ENCODE measurements around the gene CCDC92B.
"Not testable (repeated sequence)": the region's sequence is repeated elsewhere in the genome, so short reads cannot be mapped to it uniquely, and the experiment has no call there.

Gene CCDC92B

DNA sequence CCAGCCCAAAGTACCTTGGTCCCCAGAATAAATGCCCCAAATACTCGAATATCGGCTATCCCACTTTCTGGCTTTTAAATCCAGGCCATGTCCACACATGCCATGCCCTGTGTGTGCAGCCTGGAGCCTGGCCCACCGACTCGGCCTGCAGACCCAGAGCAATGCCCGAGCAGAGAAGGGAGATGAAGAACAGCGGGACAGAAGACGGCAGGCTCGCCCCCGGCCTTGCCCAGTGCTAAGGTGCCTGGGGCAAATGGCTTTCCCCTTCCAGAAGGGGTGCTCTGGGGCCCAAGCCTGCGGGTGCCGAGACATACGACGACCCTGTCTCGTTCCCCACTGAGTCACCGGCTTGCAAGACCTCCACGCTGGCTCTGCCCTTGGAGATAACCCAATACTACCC is 45.8 kb downstream of the CCDC92B start:
- DNase-seq (ENCODE audit: low spot score), result no peak

DNA sequence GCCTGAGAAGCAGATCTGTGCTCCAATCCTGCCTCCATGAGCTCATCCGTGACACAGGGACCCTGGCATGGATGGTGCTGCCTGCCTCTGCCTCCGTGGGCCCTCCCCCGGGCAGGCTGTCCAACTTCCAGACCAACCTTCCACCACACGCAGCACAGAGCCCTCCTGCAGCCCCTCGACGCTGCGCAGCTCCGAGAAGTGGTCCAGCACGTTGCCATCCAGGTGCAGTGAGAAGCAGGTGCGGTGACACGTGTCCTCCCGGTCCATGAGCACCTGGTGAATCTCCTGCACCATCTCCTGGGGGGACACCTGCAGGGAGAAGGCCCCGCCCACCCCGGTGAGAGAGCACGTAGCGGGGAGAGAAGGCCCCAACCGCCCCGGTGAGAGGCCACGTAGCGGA is 46.3 kb downstream of the CCDC92B start:
- no peak for DNase-seq (ENCODE audit: low spot score)

DNA sequence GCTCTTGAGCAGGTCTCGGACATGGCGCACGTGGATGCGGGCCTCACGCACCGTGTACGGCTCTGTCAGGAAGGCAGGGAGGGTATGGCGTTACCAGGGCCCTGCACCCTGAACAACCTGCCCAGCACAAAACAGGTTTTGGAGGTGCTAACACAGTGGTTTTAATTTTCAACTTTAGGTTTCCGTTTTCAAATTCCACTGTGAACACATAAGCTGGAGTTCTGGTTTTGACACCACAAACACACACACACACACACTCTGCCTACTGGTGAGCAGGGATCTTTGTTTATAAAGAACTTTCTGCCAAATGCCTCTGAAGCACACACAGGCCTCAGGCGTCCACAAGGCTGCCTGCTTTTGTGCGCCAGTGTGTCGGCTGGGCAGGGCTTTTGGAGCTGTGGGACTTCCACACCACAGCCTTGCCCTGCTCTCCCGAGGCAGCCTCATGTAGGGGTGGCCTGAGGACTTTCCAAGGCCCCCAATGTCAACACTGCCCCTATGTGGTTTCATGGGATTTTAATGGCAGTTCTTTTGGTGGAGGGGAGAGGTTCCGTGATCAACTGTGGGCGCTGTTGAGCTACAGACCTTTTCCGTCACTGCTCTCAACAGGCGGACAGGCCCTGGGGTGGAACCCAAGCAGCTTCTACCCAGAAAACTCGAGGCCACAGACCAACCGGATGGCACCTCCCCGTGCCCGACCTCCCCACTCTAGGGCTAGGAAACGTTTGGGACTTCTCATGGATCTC is 47.3 kb downstream of the CCDC92B start:
- no peak for DNase-seq (ENCODE audit: low spot score)

DNA sequence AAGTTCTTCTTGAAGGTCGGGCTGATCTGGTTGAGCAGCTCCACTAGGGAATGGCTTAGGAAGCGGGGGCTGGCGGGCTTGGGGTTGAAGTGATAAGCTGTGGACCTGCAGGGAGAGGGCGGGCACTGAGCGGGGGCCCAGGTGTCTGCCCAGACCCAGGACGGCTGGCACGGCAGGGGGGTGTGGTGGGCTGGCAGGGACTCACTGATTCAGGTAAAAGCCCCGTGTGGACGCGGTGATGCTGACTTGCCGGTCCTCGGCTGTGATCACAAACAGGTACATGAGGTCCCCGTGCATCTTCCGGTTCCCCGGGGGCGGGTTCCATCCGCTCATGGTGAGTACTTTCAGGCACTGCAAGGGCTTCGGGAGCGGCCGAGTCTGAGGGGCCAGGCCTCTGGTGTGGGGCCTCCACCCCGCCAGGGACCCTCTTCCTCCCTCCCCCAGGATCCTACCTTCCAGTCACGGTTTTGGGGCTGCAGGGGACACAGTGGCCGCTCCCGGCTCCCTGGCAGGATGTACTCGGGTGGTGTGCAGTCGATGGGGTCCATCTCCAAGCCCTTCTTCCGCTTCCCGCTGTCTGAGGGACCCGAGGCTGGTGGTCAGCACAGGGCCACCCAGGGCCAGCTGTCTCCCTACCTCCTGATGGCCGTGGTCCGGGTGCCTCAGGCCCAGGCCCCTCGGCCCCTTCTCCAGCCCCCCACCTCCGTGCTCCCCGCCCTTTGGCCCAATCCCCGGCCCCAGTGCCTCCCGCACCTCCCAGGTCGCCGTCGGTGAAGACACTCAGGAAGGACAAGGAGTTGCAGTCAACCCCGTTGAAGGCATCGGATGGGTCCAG is 48.1 kb downstream of the CCDC92B start:
- no peak for DNase-seq (ENCODE audit: low spot score)

DNA sequence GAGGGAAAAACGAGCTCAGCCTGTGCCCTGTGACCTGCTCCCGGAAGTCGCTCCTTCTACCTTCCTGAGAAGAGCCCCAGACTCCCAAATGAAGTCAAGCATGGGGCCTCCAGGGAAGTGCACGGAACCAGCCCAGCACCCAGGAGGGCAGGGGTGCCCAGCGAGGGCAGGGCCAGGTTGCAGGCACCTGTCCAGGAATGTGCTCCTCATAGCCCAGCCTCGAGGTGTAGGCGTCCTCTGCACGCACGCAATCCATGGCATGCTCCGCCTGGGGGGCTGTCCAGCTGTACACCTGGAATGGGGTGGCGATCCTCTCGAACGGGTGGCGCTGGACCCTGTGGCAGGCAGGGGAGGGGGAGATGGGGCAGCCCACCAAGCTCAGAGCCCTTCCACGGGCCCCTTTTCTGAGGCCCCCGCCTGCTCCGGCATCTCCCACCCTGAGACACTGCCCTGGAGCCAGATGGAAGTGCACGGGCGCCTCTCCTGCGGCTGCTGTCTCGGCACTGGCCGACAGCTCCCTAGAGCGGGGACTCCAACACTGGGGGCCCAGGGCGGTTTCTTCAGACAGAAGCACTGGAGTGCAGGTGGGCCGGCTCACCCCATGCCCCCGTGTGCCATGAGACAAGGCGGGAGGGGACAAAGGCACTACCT is 48.8 kb downstream of the CCDC92B start:
- no peak for DNase-seq (ENCODE audit: low spot score)

DNA sequence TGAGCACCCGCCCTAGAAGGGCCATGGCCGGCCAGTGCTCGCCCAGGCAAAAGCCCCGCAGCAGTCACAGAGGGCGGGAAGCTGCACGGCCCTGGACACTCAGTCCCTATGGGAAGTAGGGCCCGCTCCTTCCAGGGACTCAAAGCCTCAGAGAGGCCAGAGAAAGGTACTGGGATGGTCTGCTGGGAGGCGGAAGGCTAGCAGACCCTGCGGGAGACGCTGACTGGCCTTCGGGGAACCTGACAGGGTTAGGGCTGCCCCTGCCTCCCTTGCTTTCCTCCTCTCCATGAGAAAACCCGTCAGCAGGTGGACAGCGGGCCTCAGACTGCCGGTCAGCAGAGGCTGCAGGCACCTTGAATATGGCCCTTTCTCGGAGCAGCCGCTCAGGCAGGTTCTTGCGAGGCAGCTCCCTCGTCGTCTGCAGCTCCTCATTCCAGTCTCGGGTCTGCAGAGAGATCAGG is 49.4 kb downstream of the CCDC92B start:
- DNase-seq (ENCODE audit: low spot score), result no peak

DNA sequence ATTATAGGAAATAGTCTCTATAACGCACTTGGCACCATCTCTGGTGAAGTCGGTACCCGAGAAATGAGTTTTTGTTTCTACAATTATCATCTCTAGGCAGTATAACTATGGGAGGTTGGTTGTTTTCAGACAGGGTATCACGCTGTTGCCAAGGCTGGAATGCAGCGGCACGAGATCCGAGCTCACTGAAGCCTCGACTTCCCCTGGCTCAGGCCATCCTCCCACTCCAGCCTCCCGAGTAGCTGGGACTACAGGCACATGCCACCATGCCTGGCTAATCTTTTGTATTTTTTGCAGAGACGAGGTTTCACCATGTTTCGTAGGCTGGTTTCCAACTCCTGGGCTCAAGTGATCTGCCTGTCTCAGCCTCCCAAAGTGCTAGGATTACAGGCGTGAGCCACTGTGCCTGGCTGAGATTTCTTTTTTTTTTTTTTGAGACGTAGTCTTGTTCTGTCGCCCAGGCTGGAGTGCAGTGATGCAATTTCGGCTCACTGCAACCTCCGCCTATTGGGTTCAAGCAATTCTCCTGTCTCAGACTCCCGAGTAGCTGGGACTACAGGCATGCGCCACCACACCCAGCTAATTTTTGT is 50.1 kb downstream of the CCDC92B start:
- not testable (repeated sequence) for DNase-seq (ENCODE audit: low spot score)

DNA sequence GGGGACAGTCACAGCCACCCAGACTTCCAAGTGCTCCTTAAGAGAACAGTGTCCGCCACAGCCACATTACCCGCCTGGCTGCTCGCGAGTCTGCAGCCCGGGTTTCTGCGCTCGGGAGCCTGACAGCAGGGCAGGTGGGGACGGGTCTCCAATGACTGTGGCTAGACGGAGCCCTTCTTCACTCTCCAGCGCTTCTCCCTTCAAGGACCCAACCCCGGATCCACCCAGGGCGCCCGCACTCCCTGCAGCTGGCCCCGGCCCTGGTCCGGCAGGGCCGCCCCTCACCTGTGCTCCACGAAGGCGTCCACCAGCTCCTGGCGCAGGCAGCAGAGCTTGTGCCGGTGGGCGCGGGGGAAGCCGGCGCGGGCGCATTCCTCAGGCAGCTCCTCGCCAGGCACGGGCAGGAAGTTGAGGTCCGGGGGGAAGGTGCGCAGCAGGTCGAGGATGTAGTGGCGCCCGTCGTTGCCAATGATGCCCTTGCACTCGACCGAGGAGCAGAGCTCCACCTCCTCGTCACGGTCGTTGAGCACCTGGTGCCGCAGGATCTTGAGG is 51.8 kb downstream of the CCDC92B start:
- no peak for DNase-seq (ENCODE audit: low spot score)

DNA sequence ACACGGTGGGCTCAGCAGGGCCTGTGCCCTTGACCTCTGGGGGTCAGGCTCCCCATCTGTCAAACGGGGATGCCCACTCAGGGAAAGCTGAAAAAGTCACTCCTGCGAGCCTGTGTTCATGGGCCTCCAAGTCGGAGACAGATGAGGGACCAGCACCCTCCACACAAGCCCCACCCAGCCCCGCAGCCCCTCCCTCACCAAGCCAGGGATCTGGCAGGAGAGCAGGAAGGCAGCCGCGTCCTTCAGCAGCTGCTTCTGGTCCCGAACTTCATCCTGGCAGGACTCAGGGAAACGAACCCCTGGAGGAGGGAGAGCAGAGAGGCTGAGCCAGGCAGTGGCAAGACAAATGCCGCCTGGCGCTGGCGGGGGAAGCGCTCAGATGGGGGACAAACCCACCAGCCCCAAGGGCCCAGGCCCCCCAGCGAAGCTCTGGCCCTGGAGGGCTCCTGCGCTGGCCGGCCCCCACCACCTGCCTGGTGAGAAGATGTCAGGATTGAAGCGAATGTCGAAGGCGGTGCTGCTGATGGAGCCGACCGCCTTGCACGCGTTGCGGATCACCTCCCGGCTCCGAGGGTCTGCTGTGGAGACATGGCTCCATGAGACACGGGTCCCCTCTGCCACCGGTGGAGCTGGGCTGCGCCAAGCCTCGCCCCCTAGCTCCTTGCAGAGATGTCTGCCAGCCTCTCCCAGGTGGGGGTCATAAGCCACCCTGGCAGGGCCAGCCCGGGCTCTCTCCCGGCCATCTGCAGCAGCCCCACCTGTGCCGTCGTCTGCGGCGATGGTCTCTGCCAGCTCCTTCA is 53.3 kb downstream of the CCDC92B start:
- no peak for DNase-seq (ENCODE audit: low spot score)

DNA sequence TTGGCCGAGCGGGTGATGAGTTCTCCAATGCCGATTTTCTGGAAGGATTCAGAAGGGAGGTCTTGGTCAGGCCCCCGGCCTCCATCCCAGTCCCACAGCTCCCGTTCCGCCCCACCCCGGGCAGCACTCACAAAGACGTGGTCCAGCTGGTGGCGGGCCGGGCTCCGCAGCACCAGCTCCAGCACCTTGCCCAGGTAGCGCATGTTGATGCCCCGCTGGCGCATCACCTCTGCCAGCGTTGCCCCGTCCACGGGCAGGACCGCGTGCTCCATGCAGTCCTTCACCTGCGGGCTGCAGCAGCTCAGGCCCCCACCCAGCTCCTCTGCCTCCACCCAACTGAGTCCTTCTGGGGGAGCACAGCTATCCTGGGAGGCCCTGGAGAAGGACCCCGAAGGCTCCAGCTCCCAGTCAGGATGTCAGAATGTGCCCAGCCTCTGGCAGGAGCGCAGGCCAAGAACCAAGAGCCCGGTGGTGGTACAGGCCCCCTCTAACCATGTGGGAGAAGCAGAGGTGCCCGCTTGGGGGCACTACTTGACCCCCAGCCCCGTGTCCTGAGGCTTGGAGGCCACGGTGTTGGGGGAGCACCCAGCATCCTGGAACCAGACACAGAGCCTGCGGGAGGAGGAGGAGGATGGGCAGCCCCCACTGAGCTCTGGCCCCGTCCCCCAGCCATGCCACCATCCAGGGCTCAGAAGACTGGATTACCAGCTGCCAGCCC is 54.0 kb downstream of the CCDC92B start:
- no peak for DNase-seq (ENCODE audit: low spot score)

DNA sequence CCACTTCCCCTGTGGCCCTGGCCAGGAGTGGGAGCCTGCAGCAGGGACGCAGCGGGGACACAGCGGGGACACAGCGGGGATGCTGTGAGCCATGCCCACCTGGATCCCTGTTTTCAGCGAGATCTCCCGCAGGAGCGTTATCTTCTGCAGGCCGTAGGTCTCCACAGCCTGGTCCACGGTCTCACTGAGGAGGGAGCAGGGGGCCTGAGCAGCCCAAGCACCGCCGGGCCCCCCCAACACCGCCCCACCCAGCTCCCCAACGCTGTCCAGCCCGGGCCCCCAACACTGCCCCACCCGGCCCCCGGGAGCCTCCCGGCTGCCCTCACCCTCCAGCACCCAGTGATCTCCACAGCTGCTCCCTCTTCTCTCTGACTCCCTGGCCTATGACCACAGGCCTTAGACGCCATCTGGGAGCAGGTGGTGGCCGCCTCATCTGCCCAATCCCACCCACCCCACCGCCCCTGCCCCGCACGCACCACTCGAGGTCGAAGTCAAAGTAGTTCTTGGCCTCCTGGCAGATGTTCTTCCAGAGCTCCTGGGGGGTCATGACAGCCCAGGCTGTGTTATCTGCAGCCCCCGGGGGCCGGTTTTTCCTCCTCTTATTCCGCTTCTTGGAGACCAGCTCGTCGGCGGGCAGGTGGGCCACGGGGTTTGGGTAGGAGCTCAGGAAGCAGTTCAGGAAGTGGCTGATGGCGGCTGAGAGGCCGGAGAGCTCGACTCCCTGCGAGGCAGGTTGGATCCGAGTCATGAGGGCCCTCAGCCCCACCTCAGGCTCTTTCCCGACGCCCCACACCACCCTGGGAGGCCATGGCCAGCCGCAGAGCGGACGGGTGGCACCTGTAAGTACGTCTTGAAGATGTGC is 54.8 kb downstream of the CCDC92B start:
- no peak for DNase-seq (ENCODE audit: low spot score)

DNA sequence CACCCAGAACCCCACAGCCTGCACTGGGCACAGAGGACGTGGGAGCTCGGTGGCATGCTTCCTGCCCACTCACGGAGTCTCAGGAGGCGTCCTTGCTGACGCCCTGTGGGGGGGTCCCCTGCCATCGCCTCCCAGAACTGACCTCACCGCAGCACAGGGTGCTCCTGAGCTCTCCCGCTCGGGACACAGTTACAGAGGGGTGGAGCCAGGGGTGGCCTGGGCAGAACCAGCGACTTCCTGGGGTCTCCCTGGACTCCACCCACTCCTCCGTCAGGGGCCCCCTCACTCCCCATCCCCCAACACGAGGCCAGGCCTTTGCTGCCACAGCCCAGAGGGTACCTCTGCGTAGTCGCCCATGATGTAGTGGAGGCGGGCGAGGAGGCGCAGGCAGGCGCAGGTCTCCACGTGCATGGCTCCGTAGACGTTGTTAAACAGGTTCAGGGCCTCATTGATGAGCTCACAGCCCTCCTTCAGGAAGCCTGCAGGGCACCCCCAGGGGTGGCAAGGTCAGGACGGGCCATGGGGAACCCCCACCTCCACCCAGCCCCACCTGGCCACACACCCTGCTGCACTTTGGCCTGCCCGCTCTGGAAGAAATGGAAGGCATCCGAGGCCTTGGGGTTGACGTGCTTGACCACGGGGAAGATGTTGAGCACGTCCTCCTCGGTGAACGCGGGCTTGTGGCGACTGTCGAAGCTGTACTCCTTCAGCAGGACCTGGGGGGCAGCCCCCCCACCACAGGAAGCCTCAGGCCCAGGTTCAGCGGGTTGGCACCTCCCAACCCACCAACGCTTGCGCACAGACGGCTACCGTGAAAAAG is 55.7 kb downstream of the CCDC92B start:
- DNase-seq (ENCODE audit: low spot score), result no peak

DNA sequence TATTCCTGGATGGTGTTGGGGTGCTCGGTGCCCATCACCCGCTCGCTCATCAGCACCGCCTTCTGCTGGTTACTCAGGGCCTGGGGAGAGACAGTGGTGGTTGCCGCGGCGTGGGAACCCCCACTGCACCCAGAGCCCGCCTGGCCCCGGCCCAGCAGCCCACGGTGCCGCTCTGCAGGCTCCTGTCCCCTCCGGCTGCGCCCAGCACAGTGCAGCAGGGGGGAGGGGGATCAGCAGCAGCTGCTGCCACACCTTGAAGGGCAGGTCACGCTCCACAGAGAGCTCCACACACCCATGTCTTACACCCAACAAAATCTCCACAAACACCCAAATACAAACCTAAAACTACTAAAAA is 56.7 kb downstream of the CCDC92B start:
- no peak for DNase-seq (ENCODE audit: low spot score)

DNA sequence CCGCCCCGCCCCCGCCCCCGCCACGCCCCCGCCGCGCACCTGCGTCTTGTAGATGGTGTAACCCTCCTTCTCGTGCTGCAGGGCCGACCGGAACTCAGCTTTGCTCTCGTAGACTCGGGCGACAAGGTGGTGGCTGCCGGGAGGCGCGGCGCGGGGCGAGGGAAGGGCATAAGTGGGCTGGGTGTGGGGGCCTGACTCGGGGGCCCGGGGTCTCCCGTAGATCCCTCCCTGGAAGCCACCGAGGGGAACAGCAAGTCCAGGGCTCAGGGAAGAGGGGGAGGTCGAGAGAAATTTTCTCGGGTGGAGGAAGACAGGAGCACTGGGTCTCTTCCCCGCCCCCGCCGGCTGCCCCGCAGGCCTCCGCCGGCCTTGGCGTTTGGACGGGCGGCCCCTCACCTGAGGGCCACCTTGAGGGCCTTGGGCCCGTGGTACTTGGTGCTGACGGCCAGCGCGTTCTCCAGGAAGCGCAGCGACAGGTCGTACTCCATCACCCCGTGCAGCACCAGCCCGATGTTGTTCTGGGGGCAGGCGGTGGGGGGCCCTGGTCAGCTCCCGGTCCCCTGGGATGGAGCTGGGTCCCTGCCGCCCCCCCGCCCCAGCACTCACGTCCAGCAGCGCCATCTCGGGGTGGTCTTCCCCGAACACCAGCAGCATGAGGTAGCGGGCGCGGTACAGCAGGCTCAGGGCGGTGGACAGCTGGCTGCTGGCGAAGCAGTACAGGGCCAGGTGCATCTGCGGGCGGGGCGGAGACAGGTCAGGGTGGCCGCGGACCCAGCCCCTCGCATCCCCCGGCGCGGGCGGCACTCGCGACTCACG is 57.3 kb downstream of the CCDC92B start:
- DNase-seq (ENCODE audit: low spot score), result no peak

DNA sequence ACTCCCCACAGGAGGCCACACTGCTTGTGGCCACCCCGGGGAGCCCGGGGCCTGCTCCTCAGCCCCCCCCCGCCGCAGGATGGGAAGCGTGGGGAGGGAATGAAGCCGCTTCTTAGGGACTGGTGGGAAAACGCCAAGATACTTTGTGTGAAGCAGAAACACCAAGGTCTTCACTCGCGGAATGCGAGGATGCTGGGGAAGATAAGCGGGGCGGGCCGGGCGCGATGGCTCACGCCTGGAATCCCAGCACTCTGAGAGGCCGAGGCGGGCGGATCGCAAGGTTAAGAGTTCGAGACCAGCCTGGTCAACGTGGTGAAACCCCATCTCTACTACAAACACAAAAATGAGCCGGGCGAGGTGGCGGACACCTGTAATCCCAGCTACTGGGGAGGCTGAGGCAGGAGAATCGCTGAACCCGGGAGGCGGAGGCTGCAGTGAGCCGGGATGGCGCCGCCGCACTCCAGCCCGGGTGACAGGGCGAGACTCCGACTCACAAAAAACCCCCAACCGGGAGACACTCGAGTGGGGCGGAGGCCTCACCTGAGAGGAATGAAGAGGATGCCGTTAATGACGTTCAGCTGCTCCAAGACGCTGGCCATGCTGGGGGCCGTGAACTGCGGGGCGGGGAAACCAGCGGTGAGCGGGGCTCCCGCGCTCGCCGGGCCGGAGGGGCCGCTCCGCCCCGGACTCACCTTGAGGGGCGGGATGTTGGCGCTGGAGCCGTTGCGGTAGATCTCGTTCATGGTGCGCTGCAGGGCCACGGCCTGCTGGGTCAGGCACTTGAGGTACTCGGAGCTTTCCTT is 58.2 kb downstream of the CCDC92B start:
- no peak for DNase-seq (ENCODE audit: low spot score)

DNA sequence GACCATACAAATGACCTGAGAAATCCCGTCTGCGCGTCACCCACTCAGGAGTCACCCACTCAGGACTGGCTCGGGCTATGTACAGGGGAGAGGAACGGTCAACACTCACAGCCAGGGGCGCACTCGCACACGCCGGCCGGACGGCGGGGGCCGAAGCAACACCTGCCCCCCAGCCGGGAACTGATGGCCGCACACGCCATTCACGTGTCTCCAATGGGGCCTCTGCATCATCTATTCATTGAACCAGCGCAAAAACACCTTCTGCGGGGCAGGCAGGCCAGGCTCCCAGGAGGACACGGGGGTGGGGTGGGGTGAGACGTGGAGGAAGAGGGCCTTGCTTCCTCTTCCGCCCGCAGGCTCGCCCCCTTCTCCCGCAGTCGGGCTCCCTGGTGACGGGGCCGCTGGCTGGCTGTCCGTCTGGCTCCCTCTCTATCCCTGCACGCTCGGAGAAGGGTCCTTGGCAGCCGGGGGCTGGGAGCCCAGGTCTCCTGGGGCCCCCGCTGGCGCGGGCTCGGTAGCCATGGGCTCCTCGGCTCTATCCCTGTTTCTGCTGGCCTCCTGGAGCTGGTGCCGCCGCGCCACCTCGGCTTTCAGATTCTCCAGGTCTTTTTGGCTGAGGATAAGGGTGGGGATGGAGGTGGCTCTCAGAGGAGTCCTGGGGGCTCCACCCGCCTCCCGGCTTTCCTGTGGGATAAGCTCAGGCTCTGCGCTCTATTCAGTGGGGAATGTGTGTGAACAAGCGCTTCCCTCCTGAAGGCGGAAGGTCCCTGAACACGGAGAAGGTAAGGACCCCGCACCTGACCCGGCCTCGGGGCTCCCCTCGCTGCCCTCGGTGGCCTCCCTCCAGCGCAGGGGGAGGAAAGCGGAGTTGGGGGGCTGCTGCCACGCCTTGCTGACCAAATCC is 59.0 kb downstream of the CCDC92B start:
- DNase-seq (ENCODE audit: low spot score), result no peak
